Right lobe of liver (tissue), 4 donors: ENCODE measurements around the gene TSPAN11.
"Not testable (repeated sequence)": the region's sequence is repeated elsewhere in the genome, so short reads cannot be mapped to it uniquely, and the experiment has no call there.

Source experiments
- POLR2A ChIP-seq: fragments of 450-650 bp; IDR thresholded peaks from one replicate; pipeline ENCODE4 v1.6.1; 2017; ENCODE audit warnings: antibody characterized with exemption, mild to moderate bottlenecking
- TF ChIP-seq, protein P1 (sequence below), 4 donors: fragments of 200-600 bp in 3 of 4; fragments of 450-650 bp in 1 of 4; IDR thresholded peaks; one replicate each; pipeline versions ENCODE4 v1.5.1 to v1.8.0; 2016 to 2022; ENCODE audit warnings: antibody characterized with exemption in 4 of 4, mild to moderate bottlenecking in 2 of 4
- donor health status: DM: no; HTN: no; CAD: no.
- donor health status: DM: no; HTN: no; CAD: no.
- donor health status: DM: no; HTN: yes; CAD: no.

DNA sequence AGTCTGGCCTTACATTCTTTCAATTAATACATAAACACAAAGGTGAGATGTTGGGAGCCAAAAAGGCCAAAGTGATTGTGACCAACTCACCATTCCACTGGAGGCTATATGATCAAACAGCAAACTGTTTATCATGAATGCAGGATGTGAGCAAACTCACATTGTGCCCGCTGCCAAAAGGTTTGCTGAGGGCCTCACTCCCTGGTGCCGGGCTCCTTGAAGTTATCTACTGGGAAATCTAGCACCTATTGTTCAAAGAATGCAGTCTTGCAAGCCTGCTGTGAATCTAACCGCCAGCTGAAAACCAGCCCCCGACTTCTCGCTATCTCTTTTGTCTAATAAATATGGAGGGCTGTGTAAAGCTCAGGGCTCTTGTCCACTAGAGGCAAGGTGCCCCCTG is 100.5 kb downstream of the TSPAN11 start:
- TF ChIP-seq, protein P1, sequence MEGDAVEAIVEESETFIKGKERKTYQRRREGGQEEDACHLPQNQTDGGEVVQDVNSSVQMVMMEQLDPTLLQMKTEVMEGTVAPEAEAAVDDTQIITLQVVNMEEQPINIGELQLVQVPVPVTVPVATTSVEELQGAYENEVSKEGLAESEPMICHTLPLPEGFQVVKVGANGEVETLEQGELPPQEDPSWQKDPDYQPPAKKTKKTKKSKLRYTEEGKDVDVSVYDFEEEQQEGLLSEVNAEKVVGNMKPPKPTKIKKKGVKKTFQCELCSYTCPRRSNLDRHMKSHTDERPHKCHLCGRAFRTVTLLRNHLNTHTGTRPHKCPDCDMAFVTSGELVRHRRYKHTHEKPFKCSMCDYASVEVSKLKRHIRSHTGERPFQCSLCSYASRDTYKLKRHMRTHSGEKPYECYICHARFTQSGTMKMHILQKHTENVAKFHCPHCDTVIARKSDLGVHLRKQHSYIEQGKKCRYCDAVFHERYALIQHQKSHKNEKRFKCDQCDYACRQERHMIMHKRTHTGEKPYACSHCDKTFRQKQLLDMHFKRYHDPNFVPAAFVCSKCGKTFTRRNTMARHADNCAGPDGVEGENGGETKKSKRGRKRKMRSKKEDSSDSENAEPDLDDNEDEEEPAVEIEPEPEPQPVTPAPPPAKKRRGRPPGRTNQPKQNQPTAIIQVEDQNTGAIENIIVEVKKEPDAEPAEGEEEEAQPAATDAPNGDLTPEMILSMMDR (IDR thresholded peaks at IDR 0.05), result not testable (repeated sequence)
- not testable (repeated sequence) for TF ChIP-seq POLR2A
